ENCODE data around the gene DAPL1.

Gene DAPL1, protein sequence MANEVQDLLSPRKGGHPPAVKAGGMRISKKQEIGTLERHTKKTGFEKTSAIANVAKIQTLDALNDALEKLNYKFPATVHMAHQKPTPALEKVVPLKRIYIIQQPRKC

DNA sequence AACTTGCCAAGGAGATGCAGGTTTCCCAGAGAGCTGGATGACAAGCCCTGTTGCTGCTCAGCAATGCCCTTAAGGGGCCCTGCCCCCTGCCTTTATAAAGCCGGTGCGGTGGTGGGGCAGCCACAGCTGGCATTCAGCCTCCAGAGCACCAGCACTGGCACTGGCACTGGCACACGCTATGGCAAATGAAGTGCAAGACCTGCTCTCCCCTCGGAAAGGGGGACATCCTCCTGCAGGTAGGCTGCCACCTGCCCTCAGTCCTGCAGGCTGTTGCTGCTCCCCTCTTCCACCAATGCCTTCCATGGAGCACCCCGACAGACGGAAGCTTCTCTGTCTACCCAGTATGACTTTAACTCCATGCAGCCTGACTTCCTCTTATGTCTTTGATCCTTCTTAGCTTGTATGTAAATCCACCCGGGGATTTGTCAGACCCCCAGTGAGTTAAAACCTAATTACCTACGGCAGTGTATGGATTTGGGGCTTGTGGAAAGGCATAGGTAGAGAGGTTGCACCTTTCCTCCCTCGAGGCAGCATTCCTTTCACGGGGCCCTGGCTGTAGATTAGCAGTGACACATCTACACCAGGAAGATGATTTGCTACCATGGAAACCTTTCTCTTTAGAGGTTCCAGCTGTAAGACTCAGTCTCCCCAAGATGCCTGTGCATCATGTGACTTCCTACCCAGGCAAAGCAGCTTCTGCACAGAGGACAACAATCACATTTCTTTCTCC lies at the start of gene DAPL1:
Gene DAPL1, plus strand, starts transcription at position 123 of the 730 bp plus-strand sequence. Its CDS starts 56 bp downstream, at position 179.
- no peak for DNase-seq (ENCODE audit: low read depth in 1 of 2, low spot score in 1 of 2)

DNA sequence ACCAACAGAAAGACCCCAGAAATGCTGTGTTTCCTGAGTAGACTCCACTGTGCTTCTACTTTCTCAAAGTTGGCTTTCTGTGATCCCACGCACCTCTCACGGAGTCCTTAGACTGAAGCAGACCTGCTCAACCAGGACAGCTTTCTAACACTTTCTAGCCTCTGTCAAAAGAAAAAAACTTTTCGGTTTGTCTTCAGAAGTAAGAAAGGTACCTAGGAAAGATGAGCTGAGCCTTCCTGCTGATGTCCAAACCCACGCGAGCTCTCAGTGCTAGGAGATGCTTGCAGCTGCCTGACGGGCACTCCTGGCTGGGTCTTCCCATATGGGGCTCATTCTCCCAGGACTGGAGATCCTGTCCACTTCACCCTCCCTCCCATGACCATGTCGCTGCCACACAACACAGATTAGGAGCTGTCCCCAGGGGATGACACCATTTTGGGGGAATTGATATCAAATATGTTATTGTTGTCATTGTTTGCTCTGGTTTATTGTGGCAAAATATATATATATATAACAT lies 49.2 kb upstream of the DAPL1 start:
- DNase-seq (ENCODE audit: low read depth in 1 of 2, low spot score in 1 of 2), result no peak

DNA sequence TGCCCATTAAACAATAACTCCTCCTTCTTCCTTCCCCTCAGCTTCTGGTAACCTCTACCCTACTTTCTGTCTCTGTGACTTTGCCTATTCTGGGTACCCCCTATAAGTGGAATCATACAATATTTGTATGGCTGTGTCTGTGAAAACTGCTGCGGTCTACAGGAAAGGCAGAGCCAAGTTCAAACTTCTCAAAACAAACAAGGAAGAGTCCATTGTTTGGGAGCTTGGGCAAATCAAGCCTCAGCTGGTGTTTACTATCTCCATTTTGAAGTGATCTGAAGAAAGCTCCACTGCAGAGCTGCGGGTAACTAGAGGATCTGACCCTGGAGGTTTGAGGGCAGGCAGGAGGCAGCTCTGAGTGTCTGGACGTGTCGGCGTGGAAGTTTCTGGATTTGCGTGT lies 48.6 kb upstream of the DAPL1 start:
- DNase-seq (ENCODE audit: low read depth in 1 of 2, low spot score in 1 of 2), result no peak

DNA sequence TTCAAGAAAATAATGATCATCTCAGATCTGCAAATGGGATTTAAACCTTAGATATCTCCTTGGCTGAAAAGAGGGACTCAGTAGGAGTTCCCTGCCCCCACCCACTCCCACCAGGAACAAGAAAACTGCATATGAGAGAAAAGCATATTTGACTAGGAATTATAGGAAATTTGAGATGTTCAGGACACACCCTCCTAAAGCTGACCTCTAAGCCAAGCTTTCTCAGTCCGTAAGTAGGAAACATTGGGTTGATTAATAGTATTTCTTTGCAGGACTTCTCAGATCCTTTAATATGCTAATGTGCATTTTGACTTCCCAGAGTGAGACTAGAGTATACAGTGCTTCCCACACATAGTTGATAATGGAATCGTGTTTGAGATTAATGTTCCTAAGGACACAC lies 47.8 kb upstream of the DAPL1 start:
- no peak for DNase-seq (ENCODE audit: low read depth in 1 of 2, low spot score in 1 of 2)

DNA sequence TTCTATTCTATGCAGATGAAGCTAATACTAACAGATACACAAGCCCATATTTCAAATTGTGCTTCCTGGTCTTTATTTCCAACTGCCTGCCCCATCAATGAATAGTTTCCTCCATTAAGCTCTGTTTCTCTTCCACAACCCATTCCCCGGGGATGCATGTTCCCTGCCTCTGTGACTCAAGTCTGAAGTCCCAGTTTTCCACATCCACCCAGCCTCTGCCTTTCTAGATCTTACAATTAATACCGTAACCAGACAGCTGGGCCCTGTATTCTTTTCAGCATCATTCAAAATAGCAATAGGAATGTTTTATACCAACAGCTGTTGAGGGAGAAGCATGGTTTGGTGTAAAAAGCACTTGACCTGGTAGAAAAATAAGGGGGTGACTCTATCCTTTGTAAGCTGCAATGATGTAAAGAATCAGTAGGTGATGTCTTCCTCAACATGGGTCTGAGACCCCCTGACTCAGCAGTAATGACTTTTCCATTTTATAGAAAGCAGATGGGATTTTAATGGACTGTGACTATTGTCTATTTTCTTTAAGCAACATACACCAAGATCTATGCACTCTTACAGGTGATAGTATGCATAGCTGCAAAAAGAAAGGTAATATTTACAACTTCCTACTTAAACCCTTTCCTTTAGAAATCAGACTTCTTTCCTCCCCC lies 46.1 kb upstream of the DAPL1 start:
- DNase-seq (ENCODE audit: low read depth in 1 of 2, low spot score in 1 of 2), result no peak

DNA sequence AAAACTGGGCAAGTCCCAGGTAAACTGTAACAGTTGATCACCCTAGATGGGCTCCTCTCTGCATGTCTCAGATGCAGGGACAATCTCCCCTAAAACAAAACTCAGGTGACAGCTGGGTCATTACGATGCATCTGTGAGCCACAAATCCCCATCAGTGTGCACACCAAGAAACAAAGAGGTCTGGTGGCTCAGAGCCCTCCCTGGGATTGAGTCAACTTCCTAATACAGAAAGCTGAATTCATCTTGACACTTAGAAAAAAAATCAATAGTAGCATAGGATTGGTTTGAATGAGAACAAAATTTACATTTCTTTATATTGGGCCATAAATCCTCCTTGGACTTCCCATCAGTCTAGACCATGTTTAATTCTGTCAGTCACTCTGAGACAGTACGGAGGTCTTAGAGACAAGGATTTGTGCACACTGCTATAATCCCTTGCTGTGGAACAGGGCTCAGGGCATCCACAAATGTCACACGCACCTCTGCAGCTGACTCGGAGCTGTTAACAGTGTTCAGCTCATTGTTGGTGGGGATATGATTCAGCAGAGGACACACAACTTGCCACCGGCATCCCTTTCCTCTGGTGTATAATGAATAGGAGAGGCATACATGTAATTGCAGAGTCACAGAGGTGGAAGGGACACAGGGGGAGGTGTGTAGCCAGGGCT lies 44.5 kb upstream of the DAPL1 start:
- DNase-seq (ENCODE audit: low read depth in 1 of 2, low spot score in 1 of 2), result no peak

DNA sequence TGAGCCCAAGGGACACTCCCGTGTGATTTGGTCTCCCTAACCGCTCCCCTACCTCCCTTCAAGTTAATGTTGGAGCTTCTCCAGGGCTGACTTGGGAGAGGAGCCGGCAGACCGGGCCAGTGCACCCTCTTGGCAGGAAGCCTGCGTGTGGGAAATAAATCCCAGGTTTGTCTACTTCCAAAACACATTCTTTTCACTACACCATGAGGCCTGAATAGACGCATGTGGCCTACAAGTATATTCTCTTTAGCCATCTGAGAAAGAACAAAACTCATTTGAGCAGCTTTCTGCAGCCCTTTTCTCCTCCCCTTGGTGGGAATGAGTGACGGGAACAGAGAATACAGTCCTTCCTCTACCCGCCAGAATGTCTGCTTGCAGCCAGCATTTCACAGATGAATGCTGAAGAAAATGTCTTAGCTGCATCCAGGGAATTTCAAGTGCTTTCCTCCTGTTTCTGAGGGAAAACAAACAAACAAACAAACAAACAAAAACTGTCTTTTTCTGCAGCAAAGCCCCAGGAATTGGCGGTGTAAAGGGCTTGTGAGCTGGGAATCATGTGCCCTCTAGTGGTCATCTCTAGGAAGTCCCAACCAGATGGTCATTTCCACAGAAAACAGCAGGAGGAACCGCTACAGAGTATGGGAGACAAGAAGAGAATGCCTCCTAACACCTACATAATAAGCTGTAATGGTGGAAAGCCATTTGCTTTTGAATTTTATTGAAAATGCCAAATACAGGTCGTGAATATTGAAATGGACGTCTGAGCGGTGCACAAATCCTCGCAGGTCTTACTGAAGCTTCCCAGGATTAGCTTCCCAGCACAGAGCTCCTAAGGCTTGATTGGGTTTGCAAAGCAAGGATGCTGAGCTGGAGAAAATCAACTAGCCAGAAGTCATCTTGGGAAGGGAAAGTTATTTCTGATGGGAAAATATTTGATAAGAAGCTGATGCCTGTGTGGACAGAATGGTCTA lies 41.2 kb upstream of the DAPL1 start:
- DNase-seq (ENCODE audit: low read depth in 1 of 2, low spot score in 1 of 2), result no peak

DNA sequence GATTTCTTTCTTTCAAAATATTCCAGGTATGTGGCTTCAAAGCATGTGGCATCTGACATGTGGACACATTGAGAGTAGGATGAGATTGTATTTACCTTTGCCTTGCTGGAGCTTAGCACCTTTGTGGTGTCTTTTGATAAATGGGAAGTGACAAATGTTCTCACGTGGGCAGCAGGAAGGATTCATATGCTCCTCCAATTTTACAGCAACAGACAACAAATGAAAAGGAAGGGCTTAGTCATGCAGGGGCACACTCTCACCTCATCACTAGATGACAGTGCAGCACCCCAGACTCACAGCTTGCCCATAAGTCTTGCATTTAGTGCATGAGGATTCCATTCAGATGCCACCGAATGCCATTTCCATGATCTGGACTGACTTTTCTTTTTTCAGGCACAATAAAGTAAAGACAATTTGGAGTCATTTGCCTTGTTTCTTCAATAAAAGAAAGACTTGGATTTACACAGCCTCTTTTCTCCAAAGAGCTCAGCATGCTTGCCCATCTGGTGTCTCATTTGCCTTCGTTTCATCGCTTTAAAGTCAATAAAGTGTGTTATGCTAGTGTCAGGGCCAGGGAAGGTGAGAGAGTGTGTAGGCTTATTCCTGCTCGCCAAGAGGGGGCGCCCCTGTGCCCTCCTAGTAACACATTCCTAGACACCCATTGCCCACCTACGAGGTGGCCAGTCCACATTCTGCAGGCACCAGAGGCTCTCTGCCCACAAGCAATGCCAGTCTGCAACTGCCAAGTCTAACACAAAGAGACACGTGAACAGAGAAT lies 39.6 kb upstream of the DAPL1 start:
- DNase-seq (ENCODE audit: low read depth in 1 of 2, low spot score in 1 of 2), result no peak

DNA sequence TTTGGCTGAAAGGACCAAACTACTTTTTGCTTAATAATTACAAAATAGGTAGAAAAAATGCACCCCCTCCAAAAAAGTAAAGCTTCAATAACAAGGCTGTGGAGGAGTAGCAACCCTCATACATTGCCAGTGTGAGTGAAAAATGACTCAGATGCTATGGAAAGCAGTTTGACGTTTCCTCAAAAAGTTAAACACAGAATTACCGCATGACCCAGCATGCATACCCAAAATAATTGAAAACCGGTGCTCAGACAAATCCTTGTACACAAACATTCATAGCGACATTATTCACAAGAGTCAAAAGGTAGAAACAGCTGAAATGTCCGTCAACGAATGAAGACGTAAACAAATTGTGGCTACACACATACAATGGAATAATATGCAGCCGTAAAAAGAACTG lies 38.8 kb upstream of the DAPL1 start:
- no peak for DNase-seq (ENCODE audit: low read depth in 1 of 2, low spot score in 1 of 2)

DNA sequence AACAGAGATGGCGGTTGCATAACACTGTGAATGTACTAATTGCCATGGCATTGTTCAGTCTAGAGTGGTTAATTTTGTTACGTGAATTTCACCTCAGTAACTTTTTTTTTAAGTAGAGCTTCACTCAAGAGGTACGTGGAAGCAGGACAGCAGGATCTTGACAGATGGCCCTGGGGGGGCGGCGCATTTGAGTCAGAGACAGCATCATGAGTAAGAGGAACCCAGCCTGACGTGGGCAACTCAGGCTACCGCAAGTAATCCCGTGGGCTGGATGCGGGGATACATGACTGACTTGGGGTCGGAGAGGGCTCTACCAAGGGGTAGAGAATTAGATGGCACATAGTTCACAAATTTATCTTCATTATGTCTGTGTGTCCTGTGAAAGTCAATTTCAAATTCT lies 38.1 kb upstream of the DAPL1 start:
- DNase-seq (ENCODE audit: low read depth in 1 of 2, low spot score in 1 of 2), result no peak

DNA sequence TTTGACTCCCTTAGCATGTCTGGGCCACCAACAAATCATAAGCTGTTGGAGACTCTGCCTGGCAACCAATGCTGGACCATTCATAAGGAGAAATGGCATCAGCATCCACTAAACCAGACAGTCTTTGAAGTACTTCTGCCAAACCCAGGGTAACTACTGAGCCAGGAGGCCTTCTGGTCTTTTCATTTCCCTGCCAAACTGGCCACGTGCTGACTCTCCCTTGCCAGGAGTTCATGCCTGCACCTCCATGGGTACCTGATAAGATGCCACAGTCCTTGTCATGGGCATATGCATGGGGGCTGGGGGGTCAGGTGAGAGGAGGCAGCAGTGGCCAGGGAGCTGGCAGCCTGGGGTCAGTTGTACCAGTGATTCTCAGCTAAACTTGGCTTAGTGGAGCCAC lies 34.2 kb upstream of the DAPL1 start:
- DNase-seq (ENCODE audit: low read depth in 1 of 2, low spot score in 1 of 2), result no peak

DNA sequence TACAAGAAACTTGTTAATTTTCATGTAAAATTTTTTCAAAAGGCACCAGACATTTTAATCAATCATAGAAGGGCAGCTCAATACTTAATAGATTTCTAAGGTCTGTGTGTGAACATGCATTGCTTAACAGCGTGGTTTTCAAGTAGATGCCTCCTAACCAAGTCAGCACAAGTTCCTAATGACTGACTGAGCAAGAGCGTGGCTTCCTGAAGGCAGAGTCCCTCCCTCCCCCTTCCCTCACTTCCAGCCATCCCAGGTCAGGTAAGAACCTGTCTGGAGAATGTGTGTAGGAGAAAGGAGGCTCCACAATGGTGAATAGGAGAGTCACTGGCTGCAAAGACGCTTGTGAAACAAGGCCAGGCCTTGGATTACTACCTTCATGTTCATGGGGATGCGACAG lies 33.5 kb upstream of the DAPL1 start:
- no peak for DNase-seq (ENCODE audit: low read depth in 1 of 2, low spot score in 1 of 2)

DNA sequence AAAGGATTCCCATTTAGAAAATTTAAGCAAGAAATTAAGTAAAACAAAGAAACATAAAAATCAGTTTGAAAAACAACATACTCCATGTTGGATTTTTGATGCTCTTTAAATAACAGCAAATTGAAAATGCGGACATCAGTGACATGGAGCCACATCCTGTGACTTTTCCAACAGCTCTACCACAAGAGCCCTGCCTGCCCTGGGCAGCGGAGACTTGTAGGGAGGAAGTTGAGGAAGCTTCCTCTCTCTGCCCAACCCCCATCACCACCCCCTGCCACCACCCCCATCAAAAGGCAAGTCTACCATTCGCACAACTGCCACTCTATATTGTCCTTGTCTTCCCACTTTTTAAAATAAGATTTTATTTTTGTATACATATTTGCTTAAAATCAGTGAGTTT lies 32.8 kb upstream of the DAPL1 start:
- DNase-seq (ENCODE audit: low read depth in 1 of 2, low spot score in 1 of 2), result no peak

DNA sequence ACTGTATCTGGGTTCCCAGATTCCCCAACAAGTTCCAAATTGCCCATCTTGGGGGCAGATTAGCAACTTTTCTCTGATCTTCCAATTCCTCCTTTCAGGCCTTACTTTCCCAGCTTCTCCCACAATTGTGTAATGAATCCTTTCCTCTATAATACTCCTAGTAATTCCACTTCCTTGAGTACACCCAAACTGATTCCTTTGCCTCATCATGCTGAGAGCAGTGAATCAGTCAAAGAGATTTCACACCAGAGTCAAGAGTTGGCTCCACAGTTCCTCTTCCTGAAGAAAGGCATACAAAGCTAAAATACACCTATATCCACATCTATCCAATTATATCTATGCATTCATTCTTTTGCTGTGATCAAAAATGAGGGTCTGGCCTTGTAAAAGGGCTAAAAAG lies 28.6 kb upstream of the DAPL1 start:
- DNase-seq (ENCODE audit: low read depth in 1 of 2, low spot score in 1 of 2), result no peak

DNA sequence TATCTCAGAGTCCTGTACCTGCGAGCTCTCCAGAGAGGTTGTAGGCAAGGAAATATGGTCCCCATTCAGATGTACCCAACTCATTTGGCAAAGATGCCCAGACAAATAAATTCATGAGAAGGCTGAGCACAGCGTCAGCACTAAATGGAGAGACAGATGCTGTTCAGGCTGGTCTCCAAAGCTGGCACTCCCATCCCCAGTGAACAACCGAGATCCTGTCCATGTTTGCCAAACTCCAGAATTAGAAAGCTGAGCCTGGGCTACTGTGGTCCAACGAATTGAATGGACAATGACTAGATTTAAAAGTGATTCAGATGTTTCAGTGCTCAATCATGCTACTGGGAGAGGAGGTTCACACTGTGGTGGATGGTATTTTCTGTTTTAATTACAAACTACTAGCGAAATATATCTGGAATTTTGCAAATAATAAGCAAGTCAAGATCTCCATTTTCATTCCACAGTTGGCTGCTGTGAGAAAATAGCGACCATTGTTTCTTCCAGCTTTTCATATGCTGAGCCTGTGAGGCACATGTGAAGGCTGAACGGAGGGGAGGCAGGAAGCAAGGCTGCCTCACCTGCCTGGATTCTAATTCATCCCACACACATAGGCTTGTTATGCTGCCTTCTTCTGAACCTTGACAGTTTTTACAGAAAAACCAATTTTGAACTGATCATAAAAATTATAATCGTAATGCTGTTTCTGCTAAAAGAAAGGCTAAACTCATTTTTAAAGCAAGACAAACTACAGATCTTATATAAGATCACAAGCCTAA lies 22.6 kb upstream of the DAPL1 start:
- DNase-seq (ENCODE audit: low read depth in 1 of 2, low spot score in 1 of 2), result no peak

DNA sequence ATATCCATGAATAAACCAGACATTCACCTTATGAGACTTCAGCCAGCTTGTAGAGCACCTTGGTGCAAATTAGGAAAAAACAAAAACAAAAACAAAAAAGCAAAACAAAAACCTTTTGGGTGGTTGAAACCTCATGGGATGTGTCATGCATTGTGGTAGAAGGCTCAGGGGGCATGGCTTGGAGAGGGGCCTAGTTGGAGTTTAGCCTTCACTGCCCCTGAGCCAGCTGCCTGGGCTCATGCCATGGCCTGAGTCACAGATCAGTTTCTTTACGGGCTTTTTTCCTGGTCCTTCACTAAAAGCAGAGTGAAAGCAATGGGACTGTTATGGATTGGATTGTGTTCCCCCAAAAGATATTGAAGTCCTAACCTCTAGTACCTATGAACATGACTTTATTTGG lies 22.0 kb upstream of the DAPL1 start:
- no peak for DNase-seq (ENCODE audit: low read depth in 1 of 2, low spot score in 1 of 2)

DNA sequence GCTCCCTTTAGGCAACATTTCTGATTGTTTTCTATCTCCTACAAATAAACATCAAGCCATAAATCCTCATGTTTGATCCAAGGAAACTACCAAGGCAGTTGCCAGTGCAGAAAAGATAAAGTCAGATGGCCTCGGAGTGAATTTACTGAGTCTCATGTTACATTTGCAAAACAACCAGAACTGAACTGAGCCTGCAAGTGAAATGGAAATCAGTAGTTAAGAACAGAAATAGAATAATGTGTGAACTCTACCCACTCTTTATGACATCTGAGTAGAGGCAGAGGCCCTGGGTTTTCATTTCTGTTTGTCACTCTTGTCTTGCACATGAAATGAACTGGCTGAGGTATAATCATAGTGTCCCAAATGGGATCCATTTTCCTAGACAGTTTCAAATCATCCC lies 20.4 kb upstream of the DAPL1 start:
- DNase-seq (ENCODE audit: low read depth in 1 of 2, low spot score in 1 of 2), result no peak

DNA sequence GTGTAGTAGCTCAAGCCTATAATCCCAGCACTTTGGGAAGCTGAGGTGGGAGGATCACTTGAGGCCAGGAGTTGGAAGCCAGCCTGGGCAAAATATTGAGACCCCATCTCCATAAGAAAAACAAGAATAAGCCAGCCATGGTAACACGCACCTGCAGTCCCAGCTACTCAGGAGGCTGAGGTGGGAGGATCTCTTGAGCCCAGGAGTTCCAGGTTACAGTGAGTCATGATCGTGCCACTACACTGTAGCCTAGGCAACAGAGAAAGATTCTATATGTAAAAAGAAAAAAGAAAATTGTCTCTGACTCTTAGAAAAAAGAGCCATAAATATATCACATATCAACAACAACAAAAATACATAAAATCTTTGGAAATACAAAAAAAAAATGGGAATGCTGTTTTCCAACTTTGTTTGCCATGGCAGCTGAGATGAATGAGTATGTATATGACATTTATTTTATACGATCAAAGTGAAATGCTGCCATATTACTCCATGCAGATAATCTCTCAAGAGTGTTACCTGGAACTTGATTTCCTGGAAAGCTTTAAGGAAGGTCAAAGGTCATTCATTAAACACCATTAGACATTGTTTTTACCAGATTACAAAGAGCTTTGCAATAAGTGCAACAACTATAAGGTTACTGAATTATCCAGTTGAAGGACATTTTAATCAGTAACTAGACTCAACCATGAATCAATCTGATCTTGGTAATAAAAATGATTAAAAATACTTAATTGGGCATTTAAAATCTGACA lies 19.7 kb upstream of the DAPL1 start:
- no peak for DNase-seq (ENCODE audit: low read depth in 1 of 2, low spot score in 1 of 2)

DNA sequence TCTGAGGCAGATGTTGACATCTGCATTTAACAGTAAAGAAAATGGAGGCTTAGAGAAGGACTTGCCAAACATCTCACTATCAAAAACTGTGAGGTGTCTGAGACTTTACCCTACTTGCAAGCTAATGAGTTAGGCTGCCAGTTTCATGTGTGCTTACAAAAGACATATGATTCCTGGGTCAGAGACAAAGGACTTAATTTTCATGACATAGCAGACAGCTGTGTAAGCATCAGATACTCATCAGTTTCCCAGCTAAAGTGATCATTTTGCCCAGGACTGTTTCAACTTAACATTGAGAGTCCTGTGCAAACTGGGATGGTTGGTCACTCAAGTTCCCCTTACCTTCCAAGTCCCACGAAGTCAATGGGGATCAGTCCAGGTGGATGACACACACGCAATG lies 18.9 kb upstream of the DAPL1 start:
- no peak for DNase-seq (ENCODE audit: low read depth in 1 of 2, low spot score in 1 of 2)
